GM21367 (cell line): ENCODE measurements around the gene ARHGEF37.
A peak's percentile ranks its signal among the peaks of the same experiment; 100 is the strongest.
"Not testable (repeated sequence)": the region's sequence is repeated elsewhere in the genome, so short reads cannot be mapped to it uniquely, and the experiment has no call there.

Experiments used
- ATAC-seq: cut with Tn5 transposase; IDR thresholded peaks from one replicate; pipeline ENCODE4 v1.9.1; 2021; ENCODE audit not compliant: unreplicated experiment

The ARHGEF37 gene

GRCh38 chr5:149669273-149669672 is 88.0 kb downstream of the ARHGEF37 start:
- ATAC-seq: not testable (repeated sequence)

- ATAC-seq: no peak
These were observed 90.2 kb downstream of the ARHGEF37 start for GRCh38 chr5:149671544-149671943.

- ATAC-seq: no peak
These were observed 91.6 kb downstream of the ARHGEF37 start for GRCh38 chr5:149672701-149673476.

GRCh38 chr5:149674686-149675085 is 93.4 kb downstream of the ARHGEF37 start:
- no peak for ATAC-seq

- no peak for ATAC-seq
These were observed 94.4 kb downstream of the ARHGEF37 start for GRCh38 chr5:149675610-149676201.

GRCh38 chr5:149677731-149678130 is 96.4 kb downstream of the ARHGEF37 start:
- no peak for ATAC-seq

- peak; percentile 39 for ATAC-seq
These were observed 98.8 kb downstream of the ARHGEF37 start for GRCh38 chr5:149679876-149680809.

GRCh38 chr5:149680810-149681221 is 99.5 kb downstream of the ARHGEF37 start:
- peak; percentile 99 for ATAC-seq

GRCh38 chr5:149681252-149681651 is 100.0 kb downstream of the ARHGEF37 start:
- no peak for ATAC-seq

- no peak for ATAC-seq
These were observed 100.6 kb downstream of the ARHGEF37 start for GRCh38 chr5:149681922-149682321.

- no peak for ATAC-seq
These were observed 101.3 kb downstream of the ARHGEF37 start for GRCh38 chr5:149682532-149683075.

GRCh38 chr5:149683964-149684363 is 102.7 kb downstream of the ARHGEF37 start:
- ATAC-seq: no peak

- no peak for ATAC-seq
These were observed 103.1 kb downstream of the ARHGEF37 start for GRCh38 chr5:149684371-149684770.
